NCI-H2196 treated with DMSO at 0.1 percent for 48 hours (cell line): ENCODE results near the gene CTTNBP2.

Source experiments
- DNase-seq: peaks from one replicate; lab custom pipeline; 2025; ENCODE audit not compliant: unreplicated experiment; lab: John Stamatoyannopoulos, UW

The CTTNBP2 gene

GRCh38 chr7:117824592-117824991 lies 48.6 kb downstream of the CTTNBP2 start:
- DNase-seq = no peak

DNA sequence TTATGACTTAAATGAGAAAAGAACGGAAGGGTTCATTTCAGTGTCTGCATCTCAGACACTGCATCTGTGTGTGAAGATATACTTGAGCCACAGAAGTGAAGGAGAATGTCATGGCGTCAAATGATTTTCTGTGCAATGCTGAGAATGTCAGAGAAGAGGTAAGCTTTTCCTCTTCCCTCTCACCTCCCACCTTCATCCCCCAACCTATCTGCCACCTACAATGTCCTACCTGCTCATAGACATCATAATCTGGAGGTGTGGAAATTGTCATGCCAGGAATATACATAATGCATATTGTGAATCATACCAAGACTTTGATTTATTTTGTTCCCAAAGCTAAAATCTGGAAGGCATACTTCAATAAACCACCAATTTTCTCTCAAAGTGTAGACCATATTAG lies 53.7 kb downstream of the CTTNBP2 start:
- no peak for DNase-seq

DNA sequence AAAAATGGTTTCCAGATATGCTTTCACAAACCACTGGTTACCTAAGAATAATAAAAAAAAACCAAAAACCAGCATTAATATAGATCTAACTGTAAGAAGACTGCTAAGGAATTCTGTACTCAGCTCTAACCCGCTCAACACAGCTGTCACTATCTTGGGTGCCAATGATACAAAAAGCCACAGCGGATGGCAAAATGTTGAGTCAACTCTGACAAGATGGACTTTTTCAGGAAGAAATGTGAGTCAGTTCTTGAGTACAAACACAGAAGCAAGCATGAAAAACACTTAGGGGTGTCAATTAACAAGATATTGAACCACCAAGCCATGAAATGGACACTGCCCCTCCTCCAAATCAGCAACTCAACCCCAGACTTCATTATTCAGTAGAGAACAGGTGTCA lies 55.0 kb downstream of the CTTNBP2 start:
- DNase-seq = no peak

- DNase-seq = no peak
Observed at GRCh38 chr7:117816727-117817126, 56.5 kb downstream of the CTTNBP2 start.

DNA sequence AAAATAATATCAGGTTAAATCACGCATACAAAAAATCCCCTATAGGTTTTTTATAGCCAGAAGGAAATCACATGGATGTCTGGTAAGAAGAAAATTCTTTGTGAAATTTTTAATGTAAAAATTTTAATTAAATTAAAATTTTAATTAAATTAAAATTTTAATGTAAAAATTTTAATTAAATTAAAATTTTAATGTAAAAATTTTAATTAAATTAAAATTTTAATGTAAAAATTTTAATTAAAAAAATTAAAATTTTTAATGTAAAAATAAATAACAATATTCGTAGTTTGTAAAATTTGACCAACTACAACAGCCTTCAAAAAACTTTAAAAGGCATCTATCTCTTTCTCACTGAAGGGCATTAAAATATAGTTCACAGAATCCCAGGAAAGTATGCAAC lies 61.5 kb downstream of the CTTNBP2 start:
- no peak for DNase-seq

DNA sequence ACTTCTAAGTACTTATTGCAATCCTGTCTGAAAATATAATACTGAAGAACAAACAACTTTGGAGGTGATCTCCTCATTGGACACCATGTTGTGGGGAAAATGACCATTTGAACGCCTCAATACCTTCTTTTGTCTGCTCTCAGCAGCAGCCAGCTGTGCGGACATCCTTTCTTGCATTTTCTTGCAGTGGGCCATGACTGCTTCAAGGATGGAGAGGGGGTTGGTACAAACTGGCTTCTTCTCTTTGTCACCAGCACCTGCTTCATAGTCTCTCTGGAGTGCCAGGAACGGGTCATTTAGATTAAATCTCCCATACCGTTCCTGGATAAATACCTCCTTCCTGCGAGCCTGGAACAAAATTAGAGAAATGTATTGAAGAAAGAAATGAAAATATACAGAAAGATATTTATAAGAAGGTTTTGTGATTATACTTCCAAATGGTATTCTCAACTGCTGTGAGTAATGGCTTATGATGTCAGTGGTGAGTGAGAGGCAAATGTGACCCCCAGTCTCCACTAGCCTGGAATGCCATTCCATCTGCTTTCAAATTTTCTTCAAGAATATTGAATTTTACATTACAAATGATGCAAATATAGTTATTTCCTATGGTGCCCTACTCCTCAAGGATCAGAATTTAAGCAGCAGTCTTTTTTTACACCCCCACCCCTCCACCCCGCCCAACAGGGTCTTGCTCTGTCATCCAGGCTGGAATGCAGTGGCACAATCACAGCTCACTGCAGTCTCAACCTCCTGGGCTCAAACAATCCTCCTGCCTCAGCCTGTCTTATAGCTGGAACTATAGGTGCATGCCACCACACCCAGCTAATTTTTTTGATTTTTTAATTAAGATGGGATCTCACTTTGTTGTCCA lies 62.4 kb downstream of the CTTNBP2 start:
- no peak for DNase-seq

DNA sequence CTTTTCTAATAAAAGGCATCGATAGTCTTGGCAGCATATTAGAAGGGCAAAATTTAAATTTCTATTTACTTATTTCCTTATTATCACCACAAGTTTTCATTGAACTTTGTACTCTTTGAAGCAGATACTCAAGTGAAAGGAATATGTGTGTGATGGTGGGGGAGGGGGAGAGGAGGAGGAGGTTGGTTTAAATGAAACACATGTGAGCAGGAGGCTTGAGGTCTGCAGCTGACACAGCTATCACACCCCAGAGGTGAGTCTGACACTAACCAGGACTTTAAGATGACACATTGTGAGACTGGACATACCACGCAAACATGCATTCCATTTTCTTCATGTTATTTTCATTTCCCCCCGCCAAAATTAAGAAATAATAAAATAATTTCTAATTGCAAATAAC lies 63.3 kb downstream of the CTTNBP2 start:
- no peak for DNase-seq

DNA sequence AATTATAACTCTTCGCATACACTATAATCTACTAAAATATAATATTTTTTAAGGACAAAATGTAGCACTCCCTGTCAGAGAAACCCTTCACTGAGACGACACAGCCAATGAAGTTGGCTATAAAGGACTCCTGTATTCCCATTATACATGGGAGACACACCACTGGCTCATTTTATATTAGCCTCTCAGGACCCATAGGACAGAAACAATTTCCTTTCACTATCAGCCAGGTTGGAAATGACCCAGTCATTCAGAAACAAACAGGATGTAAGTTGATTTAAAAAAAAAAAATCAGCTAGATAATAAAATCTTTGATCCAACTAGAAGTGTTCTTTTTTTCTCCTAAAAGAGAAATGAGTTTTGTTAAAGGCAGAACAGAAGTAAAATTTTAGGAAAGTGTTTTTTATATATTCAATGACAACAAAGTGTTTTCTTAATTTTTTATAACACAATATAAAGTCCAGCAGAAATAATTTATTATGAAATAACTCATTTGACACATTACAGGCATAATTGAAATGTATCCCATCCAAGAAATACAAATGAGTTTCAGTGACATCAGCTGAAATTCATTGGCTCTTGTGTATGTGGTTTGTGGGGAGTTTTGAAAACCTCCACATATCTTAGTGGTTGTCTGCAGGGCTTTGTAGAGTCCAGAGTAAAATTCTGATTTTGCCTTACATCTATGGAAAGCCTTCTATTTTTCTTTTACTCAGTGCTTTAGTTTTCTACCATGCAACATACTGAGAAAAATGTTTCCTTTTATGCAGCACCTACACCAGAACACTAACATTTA lies 64.1 kb downstream of the CTTNBP2 start:
- no peak for DNase-seq

- DNase-seq = no peak
Observed at GRCh38 chr7:117808341-117808757, 64.9 kb downstream of the CTTNBP2 start.

- DNase-seq = no peak
Observed at GRCh38 chr7:117807676-117808075, 65.6 kb downstream of the CTTNBP2 start.

GRCh38 chr7:117806011-117806410 lies 67.2 kb downstream of the CTTNBP2 start:
- DNase-seq = no peak

GRCh38 chr7:117805241-117805640 lies 68.0 kb downstream of the CTTNBP2 start:
- no peak for DNase-seq

DNA sequence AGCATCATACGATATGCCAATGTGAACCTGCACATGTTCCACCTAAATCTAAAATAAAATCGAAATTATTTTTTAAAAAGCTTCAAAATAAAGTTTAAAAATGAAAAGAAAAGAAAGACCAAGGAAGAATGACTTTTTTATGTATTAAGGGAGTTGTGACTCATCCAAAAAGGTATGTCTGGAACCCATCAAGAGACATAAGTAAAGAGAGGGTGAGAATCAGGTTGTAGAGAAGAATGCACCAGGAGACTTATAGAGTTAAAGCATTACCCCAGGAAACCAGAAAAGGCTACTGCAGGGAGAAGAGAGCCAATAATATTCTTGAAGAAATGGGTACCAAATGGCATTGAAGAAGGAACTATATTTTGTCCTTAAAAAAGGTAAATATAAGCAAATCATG lies 69.8 kb downstream of the CTTNBP2 start:
- no peak for DNase-seq

- DNase-seq = no peak
Observed at GRCh38 chr7:117802660-117803059, 70.6 kb downstream of the CTTNBP2 start.

DNA sequence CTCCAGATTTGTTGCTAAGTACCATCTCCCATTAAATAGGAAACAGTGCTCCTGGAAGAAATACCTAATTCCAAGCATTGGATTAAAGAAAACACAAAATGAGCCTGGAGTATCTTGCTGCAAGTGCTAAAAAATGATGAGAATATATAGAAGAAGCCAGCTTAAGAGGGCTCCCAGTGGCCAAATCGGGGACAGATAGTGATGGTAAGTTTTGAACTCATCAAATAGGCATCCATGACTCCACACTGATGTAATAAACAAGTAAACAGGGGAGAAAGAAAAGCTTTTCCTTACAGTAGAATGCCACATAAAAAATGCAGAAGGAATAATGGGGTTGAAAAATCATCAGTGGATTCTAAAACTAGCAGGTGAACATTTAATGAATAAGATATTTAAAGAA lies 72.4 kb downstream of the CTTNBP2 start:
- no peak for DNase-seq

DNA sequence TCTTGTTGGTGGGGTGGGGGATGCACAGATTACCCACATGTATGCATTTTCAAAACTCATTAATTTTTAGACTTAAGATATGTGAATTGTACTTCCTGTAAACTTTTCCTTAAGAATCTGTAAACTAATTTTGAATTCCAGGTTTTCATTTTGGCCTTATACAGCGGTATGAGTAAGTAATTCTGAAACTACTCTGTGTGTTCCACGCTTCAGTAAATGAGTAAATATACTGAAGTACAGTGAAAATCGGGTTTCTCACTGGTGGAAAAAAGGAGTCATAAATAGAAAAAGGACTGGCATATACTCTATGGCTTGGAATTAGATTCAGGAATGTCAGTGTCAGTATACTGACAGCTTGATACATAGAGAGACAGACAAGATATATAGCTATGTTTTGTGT lies 72.8 kb downstream of the CTTNBP2 start:
- no peak for DNase-seq

- DNase-seq = no peak
Observed at GRCh38 chr7:117796889-117797288, 76.4 kb downstream of the CTTNBP2 start.

DNA sequence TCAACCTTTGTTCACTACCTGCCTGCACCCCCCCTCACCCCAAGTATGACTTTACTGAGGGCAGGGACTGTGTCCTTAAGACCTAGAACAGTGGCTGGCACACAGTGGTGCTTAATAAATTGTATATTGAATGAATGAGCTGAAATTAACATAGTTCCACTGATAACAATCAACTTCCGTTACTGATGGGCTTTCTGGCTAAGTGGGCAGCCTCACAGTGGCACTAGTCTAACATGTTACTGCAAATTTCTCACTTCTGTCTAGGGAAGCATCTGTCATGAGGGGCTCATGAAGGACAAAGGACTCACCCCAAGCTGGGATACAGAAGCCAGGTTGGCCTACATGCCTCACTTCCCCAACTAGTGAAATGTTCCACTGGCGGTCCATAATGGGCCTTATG lies 79.3 kb downstream of the CTTNBP2 start:
- DNase-seq = no peak

DNA sequence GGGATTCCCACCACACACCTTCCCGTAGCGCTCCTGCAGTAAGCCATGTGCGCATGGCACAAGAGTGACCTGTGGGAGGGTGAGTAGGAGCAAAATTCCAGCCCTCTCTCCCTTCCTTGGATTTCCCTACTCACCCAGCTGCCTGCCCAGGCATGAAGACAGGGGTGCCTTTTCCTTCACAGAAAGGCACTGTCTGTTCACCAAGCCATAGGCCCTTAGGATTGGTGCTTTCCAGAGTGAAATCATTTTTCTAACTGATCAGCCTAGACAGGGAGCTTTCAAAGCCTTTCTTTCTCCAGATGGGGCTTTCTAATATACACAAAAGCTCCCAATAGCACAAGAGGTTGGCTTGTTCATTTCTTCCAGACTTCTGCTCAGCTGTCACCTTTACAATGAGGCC lies 79.7 kb downstream of the CTTNBP2 start:
- no peak for DNase-seq

GRCh38 chr7:117791877-117792780 lies 81.1 kb downstream of the CTTNBP2 start:
- no peak for DNase-seq

GRCh38 chr7:117790731-117791130 lies 82.5 kb downstream of the CTTNBP2 start:
- DNase-seq = no peak
